Neural progenitor cell (in vitro differentiated cells): ENCODE data around the gene PTPRN2. TPM values are rescaled to one million over a fixed set of nuclear protein-coding genes. Genes with fewer than 3 reads are reported as not detected.

Experiments
- DNase-seq: peaks from one replicate; pipeline ENCODE4 v3.0.0-alpha.2; 2016; ENCODE audit warnings: low spot score
- H2AFZ ChIP-seq: fragments of 200-600 bp; sonication (generic); replicated peaks from 2 replicates; pipeline ENCODE4 v1.6.1; 2016; ENCODE audit warnings: antibody characterized with exemption
- H3F3A ChIP-seq: fragments of 200-600 bp; sonication (generic); 2 replicates; pipeline ENCODE4 v1.6.1; 2016; ENCODE audit warnings: antibody characterized with exemption, low read depth
- H3K27ac ChIP-seq: fragments of 200-600 bp; sonication (generic); 2 replicates; pipeline ENCODE4 v1.5.1; 2016; ENCODE audit warnings: mild to moderate bottlenecking
- H3K27me3 ChIP-seq: fragments of 200-600 bp; sonication (generic); 2 replicates; pipeline ENCODE4 v1.6.1; 2016; ENCODE audit warnings: mild to moderate bottlenecking, moderate library complexity
- H3K36me3 ChIP-seq: fragments of 200-600 bp; sonication (generic); 2 replicates; pipeline ENCODE4 v1.5.1; 2016
- H3K4me1 ChIP-seq: fragments of 200-600 bp; sonication (generic); 2 replicates; pipeline ENCODE4 v1.6.1; 2016; ENCODE audit warnings: mixed run types
- H3K4me2 ChIP-seq: fragments of 200-600 bp; sonication (generic); 2 replicates; pipeline ENCODE4 v1.6.1; 2016
- H3K4me3 ChIP-seq: fragments of 200-600 bp; sonication (generic); 2 replicates; pipeline ENCODE4 v1.5.1; 2016
- H3K79me2 ChIP-seq: fragments of 200-600 bp; sonication (generic); 2 replicates; pipeline ENCODE4 v1.6.1; 2016; ENCODE audit warnings: low read depth
- H3K9ac ChIP-seq: fragments of 200-600 bp; sonication (generic); 2 replicates; pipeline ENCODE4 v1.6.1; 2016
- H3K9me3 ChIP-seq: fragments of 200-600 bp; sonication (generic); 2 replicates; pipeline ENCODE4 v1.5.1; 2016; ENCODE audit warnings: low read depth
- H4K20me1 ChIP-seq: fragments of 200-600 bp; sonication (generic); 2 replicates; pipeline ENCODE4 v1.6.1; 2016; ENCODE audit warnings: low read depth
- H3K27ac Mint-ChIP-seq: 3 replicates; pipeline ENCODE4 v1.8.0; 2021; ENCODE audit warnings: mixed read lengths
- H3K27me3 Mint-ChIP-seq: 2 replicates; pipeline ENCODE4 v1.8.0; 2022; ENCODE audit warnings: low read depth, mild to moderate bottlenecking, inconsistent platforms, moderate library complexity, mixed read lengths; ENCODE audit not compliant: insufficient read depth
- H3K36me3 Mint-ChIP-seq: 3 replicates; pipeline ENCODE4 v1.8.0; 2021; ENCODE audit warnings: mixed read lengths
- H3K4me1 Mint-ChIP-seq: 3 replicates; pipeline ENCODE4 v1.8.0; 2021; ENCODE audit warnings: mixed read lengths
- H3K4me3 Mint-ChIP-seq: 3 replicates; pipeline ENCODE4 v1.8.0; 2021; ENCODE audit warnings: mild to moderate bottlenecking, moderate library complexity, mixed read lengths
- H3K9me3 Mint-ChIP-seq: 3 replicates; pipeline ENCODE4 v1.8.0; 2020; ENCODE audit warnings: mixed read lengths
- EZH2 ChIP-seq: fragments of 200-600 bp; sonication (generic); IDR thresholded peaks from 2 replicates; pipeline ENCODE4 v1.6.1; 2017; ENCODE audit warnings: antibody characterized with exemption, mild to moderate bottlenecking, moderate library complexity
- EZH2phosphoT487 ChIP-seq: fragments of 200-600 bp; sonication (generic); IDR thresholded peaks from 2 replicates; pipeline ENCODE4 v1.6.1; 2017; ENCODE audit warnings: antibody characterized with exemption
- total RNA-seq: library from RNA; depleted of rRNA; stranded (reverse); fragments of >200 nt; gene quantifications from 2 replicates; pipeline ENCODE4 v1.2.3, GENCODE V29; 2015; ENCODE audit warnings: low replicate concordance
- TF ChIP-seq, protein P1 (sequence below): fragments of 200-600 bp; sonication (generic); IDR thresholded peaks from 2 replicates; pipeline ENCODE4 v1.5.1; 2017; ENCODE audit warnings: antibody characterized with exemption, mild to moderate bottlenecking

PTPRN2 gene
- total RNA-seq, 1 donor from 2014 or later: 3.0 TPM

GRCh38 chr7:158398750-158399149 lies 188.9 kb downstream of the PTPRN2 start:
- Histone ChIP-seq H3K27ac (no peak overlapping the region), H3K9ac (no peak overlapping the region), H4K20me1 (no peaks in the 10 kb centered on the region), H3K4me1 (no peaks in the 10 kb centered on the region), H3K27me3 (no peaks in the 10 kb centered on the region), H3K9me3 (no peaks in the 10 kb centered on the region), H3F3A (no peaks in the 10 kb centered on the region), H3K4me2 (no peak overlapping the region), H3K4me3 (no peak overlapping the region), H3K36me3 (no peaks in the 10 kb centered on the region), H2AFZ (no peak overlapping the region), H3K79me2 (no peaks in the 10 kb centered on the region)
- Mint-ChIP-seq H3K4me1 (peaks cover 8% of the 10 kb centered on the region), H3K27me3 (peaks cover 7% of the 10 kb centered on the region), H3K4me3 (no peak overlapping the region), H3K9me3 (peaks cover 7% of the 10 kb centered on the region), H3K27ac (no peak overlapping the region), H3K36me3 (no peaks in the 10 kb centered on the region)
- TF ChIP-seq EZH2 (no peak), EZH2phosphoT487 (no peak)
- TF ChIP-seq, protein P1, sequence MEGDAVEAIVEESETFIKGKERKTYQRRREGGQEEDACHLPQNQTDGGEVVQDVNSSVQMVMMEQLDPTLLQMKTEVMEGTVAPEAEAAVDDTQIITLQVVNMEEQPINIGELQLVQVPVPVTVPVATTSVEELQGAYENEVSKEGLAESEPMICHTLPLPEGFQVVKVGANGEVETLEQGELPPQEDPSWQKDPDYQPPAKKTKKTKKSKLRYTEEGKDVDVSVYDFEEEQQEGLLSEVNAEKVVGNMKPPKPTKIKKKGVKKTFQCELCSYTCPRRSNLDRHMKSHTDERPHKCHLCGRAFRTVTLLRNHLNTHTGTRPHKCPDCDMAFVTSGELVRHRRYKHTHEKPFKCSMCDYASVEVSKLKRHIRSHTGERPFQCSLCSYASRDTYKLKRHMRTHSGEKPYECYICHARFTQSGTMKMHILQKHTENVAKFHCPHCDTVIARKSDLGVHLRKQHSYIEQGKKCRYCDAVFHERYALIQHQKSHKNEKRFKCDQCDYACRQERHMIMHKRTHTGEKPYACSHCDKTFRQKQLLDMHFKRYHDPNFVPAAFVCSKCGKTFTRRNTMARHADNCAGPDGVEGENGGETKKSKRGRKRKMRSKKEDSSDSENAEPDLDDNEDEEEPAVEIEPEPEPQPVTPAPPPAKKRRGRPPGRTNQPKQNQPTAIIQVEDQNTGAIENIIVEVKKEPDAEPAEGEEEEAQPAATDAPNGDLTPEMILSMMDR: no peak
- no peak for DNase-seq

DNA sequence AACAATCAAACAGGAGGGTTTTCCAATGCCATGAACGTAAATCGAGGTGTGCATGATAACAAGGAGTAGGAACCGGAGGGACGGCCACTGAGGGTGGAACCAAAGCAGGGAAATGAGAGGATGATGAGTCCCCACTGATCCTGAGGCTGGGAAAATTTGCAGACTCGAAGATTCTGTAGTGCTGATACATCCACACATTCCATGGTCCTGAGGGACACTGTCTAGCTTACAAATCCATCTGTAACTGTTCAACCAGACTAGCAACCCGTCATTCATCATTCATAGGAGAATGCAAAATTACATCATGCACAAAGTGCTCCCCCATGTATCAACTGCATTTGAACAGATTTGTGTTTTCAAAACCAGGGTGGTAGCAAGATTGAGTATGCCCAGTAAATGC lies 189.7 kb downstream of the PTPRN2 start:
- TF ChIP-seq EZH2: no peak
- TF ChIP-seq, protein P1: no peak
- TF ChIP-seq EZH2phosphoT487: no peak
- no peaks in the 10 kb centered on the region for H3K79me2 ChIP-seq
- no peak overlapping the region for H3K4me2 ChIP-seq
- H4K20me1 ChIP-seq: no peaks in the 10 kb centered on the region
- no peak overlapping the region for H3K4me3 ChIP-seq
- Mint-ChIP-seq H3K27ac (no peak overlapping the region), H3K4me1 (peaks cover 11% of the 10 kb centered on the region), H3K4me3 (no peak overlapping the region), H3K27me3 (peaks cover 10% of the 10 kb centered on the region), H3K9me3 (peaks cover 7% of the 10 kb centered on the region), H3K36me3 (no peaks in the 10 kb centered on the region)
- no peak overlapping the region for H3K27ac ChIP-seq
- no peaks in the 10 kb centered on the region for H3K27me3 ChIP-seq
- H2AFZ ChIP-seq: no peak overlapping the region
- no peaks in the 10 kb centered on the region for H3K9me3 ChIP-seq
- H3K4me1 ChIP-seq: no peaks in the 10 kb centered on the region
- H3K9ac ChIP-seq: no peak overlapping the region
- no peaks in the 10 kb centered on the region for H3F3A ChIP-seq
- H3K36me3 ChIP-seq: no peaks in the 10 kb centered on the region
- DNase-seq: no peak

GRCh38 chr7:158396982-158397862 lies 190.4 kb downstream of the PTPRN2 start:
- DNase-seq: no peak
- H3K9ac ChIP-seq: no peak overlapping the region
- Mint-ChIP-seq H3K4me3 (no peak overlapping the region), H3K27me3 (peaks cover 8% of the 10 kb centered on the region), H3K4me1 (peaks cover 11% of the 10 kb centered on the region), H3K36me3 (no peaks in the 10 kb centered on the region), H3K27ac (peak overlapping the region; percentile 76), H3K9me3 (peaks cover 7% of the 10 kb centered on the region)
- no peaks in the 10 kb centered on the region for H3K36me3 ChIP-seq
- H3K79me2 ChIP-seq: no peaks in the 10 kb centered on the region
- H3K4me2 ChIP-seq: no peak overlapping the region
- H3K27ac ChIP-seq: no peak overlapping the region
- H2AFZ ChIP-seq: no peak overlapping the region
- H3K9me3 ChIP-seq: no peaks in the 10 kb centered on the region
- no peaks in the 10 kb centered on the region for H4K20me1 ChIP-seq
- no peak overlapping the region for H3K4me3 ChIP-seq
- no peaks in the 10 kb centered on the region for H3F3A ChIP-seq
- TF ChIP-seq EZH2phosphoT487 (no peak), EZH2 (no peak)
- TF ChIP-seq, protein P1: no peak
- no peaks in the 10 kb centered on the region for H3K4me1 ChIP-seq
- no peaks in the 10 kb centered on the region for H3K27me3 ChIP-seq
